Ovary (tissue), 3 donors: ENCODE measurements around the gene DDX46.

Experiments
- CTCF ChIP-seq, 3 donors: fragments of 450-650 bp in 2 of 3; fragments of 200-600 bp in 1 of 3; IDR thresholded peaks; one replicate each; pipeline versions ENCODE4 v1.5.1 to v1.8.0; 2016 to 2022; ENCODE audit warnings: antibody characterized with exemption in 3 of 3, mild to moderate bottlenecking in 1 of 3
- EP300 ChIP-seq: sonication (generic); formaldehyde crosslinking; IDR thresholded peaks from one replicate; pipeline ENCODE4 v1.6.1; 2017; ENCODE audit warnings: antibody characterized with exemption
- POLR2A ChIP-seq: fragments of 450-650 bp; IDR thresholded peaks from one replicate; pipeline ENCODE4 v1.6.1; 2017; ENCODE audit warnings: antibody characterized with exemption, mild to moderate bottlenecking, moderate library complexity
- donor health status: DM: no; HTN: no; CAD: no.

- TF ChIP-seq POLR2A (no peak), CTCF (IDR thresholded peaks at IDR 0.05) (no peak), EP300 (no peak)
Measured at GRCh38 chr5:134837530-134838181, 79.1 kb downstream of the DDX46 start.
